Kidney epithelial cell (primary cell): ENCODE data around the gene RNF157. TPM values are rescaled to one million over a fixed set of nuclear protein-coding genes. Genes with fewer than 3 reads are reported as not detected.

Experiments used
- DNase-seq: peaks from one replicate; pipeline ENCODE4 v3.0.0-alpha.2; 2010; ENCODE audit warnings: low read depth
- H3K27me3 ChIP-seq: 2 replicates; pipeline ENCODE4 v1.6.0; 2011; ENCODE audit warnings: low read length; ENCODE audit not compliant: control insufficient read depth, insufficient read depth
- H3K36me3 ChIP-seq: 2 replicates; pipeline ENCODE4 v1.5.1; 2011; ENCODE audit warnings: low read length; ENCODE audit not compliant: control insufficient read depth, insufficient read depth
- H3K4me3 ChIP-seq: 2 replicates; pipeline ENCODE4 v1.5.1; 2011; ENCODE audit warnings: low read depth, mild to moderate bottlenecking, control low read depth, low read length
- total RNA-seq: library from RNA; depleted of rRNA; stranded (reverse); fragments of >200 nt; gene quantifications from 2 replicates; pipeline ENCODE4 v1.2.3, GENCODE V29; 2015
- TF ChIP-seq, protein P1 (sequence below): IDR thresholded peaks from 2 replicates; pipeline ENCODE4 v1.5.1; 2011; ENCODE audit warnings: mild to moderate bottlenecking, moderate library complexity, low read length, control low read depth, inconsistent platforms; ENCODE audit not compliant: insufficient read depth, poor library complexity, severe bottlenecking

Gene RNF157
- total RNA-seq, 1 donor from 2014 or later: 6.0 TPM

GRCh38 chr17:76159157-76159556 is 81.1 kb downstream of the RNF157 start:
- Histone ChIP-seq H3K4me3 (no peak overlapping the region), H3K27me3 (no peaks in the 10 kb centered on the region), H3K36me3 (no peaks in the 10 kb centered on the region)
- no peak for DNase-seq
- TF ChIP-seq, protein P1, sequence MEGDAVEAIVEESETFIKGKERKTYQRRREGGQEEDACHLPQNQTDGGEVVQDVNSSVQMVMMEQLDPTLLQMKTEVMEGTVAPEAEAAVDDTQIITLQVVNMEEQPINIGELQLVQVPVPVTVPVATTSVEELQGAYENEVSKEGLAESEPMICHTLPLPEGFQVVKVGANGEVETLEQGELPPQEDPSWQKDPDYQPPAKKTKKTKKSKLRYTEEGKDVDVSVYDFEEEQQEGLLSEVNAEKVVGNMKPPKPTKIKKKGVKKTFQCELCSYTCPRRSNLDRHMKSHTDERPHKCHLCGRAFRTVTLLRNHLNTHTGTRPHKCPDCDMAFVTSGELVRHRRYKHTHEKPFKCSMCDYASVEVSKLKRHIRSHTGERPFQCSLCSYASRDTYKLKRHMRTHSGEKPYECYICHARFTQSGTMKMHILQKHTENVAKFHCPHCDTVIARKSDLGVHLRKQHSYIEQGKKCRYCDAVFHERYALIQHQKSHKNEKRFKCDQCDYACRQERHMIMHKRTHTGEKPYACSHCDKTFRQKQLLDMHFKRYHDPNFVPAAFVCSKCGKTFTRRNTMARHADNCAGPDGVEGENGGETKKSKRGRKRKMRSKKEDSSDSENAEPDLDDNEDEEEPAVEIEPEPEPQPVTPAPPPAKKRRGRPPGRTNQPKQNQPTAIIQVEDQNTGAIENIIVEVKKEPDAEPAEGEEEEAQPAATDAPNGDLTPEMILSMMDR: no peak

- no peak for DNase-seq
- no peaks in the 10 kb centered on the region for H3K27me3 ChIP-seq
- H3K4me3 ChIP-seq: no peak overlapping the region
- no peaks in the 10 kb centered on the region for H3K36me3 ChIP-seq
- TF ChIP-seq, protein P1: no peak
Observed at GRCh38 chr17:76157759-76158158, 82.5 kb downstream of the RNF157 start.

GRCh38 chr17:76156662-76156991 is 83.7 kb downstream of the RNF157 start:
- no peaks in the 10 kb centered on the region for H3K27me3 ChIP-seq
- DNase-seq: no peak
- TF ChIP-seq, protein P1: no peak
- H3K4me3 ChIP-seq: no peak overlapping the region
- H3K36me3 ChIP-seq: no peaks in the 10 kb centered on the region

DNA sequence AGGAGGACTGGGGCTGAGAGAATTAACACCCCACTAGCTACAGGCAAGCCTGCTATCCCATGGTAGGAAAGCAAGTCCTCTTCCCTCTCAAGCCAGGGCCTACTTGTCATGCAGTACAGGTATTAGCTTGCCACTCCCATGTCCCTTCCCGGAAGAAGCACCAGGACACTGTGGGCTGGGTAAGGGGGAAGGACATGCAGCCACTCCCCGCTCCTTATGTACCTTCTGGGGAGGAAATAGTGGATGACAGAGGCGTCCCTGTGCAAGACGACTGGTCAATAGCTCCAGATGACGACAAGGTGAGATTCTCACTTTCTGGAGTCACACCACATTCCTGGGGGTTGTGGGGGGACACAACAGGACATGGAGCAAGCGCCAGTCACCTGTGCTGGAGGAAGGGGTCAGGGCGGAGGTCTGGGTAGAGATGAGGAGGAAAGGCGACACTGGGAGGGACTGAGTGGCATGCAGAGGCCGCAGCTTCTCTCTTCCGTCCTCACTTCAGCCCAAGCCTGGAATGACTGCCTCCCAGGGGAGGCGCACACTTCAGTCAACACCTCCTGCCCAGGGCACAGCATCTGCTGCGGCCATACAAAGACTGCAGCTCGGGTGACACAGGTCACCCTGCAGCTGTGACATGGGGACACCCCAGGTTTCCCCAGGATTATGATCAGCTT is 84.2 kb downstream of the RNF157 start:
- TF ChIP-seq, protein P1: no peak
- Histone ChIP-seq H3K4me3 (no peak overlapping the region), H3K36me3 (no peaks in the 10 kb centered on the region), H3K27me3 (no peaks in the 10 kb centered on the region)
- DNase-seq: no peak

DNA sequence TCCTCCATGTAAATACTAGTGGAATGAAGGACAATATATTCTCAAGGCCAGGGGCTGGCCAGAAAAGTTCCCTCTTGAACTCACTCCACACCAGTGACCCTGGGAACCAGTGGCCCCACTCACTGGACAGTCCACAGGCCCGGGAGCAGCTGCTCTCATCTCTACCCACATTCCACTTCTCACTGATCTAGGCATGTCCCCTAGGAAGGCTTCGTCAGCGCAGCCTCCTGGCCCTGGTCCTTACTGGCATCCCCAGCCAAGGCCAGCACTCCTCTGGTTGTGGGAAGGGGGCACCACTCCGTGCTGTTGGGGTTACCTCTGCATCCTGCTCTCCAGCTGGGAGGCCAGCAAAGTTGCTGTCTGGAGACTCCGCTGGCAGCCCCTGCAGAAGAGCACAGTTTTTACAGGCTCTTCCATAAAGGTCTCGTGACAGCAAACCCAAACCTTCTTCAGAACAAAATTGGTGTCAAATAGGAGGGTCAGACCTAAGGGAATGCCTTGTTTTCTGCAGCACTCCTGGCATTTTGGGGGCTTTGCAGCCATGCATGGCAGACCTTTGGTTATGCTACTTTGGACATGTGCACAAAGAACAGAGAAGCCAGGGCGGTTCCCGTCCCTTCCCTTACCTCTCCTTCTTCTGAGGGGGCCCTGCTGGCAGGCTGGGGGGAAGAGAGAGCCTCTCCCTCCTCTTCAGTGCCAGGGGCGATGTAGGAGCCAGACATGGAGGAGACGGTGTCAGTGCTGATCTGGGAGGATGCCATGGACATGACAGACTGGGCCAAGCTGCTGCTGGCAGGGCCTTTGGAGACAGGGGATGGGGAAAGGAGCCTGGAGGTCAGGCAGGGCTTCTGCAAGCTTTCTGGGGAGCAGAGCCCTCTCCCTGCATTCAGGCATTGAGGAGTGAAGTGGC is 85.1 kb downstream of the RNF157 start:
- TF ChIP-seq, protein P1: no peak
- Histone ChIP-seq H3K27me3 (no peaks in the 10 kb centered on the region), H3K36me3 (no peaks in the 10 kb centered on the region), H3K4me3 (no peak overlapping the region)
- no peak for DNase-seq
